Uterus (tissue), 2 donors: ENCODE results near the gene EYS.

Experiments used
- POLR2A ChIP-seq, 2 donors: fragments of 450-650 bp; IDR thresholded peaks; one replicate each; pipeline ENCODE4 v1.6.1; 2016; ENCODE audit warnings: antibody characterized with exemption in 2 of 2, mild to moderate bottlenecking in 1 of 2, moderate library complexity in 1 of 2
- TF ChIP-seq, protein P1 (sequence below), 4 experiments: fragments of 200-600 bp in 2 of 4; fragments of 450-650 bp in 2 of 4; sonication (generic) in 2 of 4; IDR thresholded peaks; one replicate each; pipeline ENCODE4 v1.5.1; 2016 to 2019; ENCODE audit warnings: antibody characterized with exemption in 4 of 4, mild to moderate bottlenecking in 2 of 4, moderate library complexity in 1 of 4

DNA sequence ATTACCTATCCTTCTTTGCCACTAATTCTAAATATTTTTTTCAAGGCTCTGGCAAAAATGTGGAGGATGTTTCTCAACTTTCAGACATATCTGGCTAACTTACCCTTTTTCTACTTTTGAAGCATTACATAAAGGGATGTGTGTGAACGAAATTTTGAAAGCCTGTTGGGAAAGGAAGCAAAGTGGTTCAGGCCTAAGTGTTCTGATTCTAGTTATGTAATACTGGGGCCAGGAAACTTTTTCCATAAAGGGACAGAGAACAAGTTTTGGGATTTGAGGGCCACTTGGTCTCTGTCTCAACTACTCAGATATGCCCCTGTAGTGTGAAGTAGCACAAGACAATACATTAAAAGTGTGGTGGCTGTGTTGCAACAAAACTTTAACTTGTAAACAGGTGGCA, 1349.6 kb downstream of the EYS start:
- TF ChIP-seq, protein P1, sequence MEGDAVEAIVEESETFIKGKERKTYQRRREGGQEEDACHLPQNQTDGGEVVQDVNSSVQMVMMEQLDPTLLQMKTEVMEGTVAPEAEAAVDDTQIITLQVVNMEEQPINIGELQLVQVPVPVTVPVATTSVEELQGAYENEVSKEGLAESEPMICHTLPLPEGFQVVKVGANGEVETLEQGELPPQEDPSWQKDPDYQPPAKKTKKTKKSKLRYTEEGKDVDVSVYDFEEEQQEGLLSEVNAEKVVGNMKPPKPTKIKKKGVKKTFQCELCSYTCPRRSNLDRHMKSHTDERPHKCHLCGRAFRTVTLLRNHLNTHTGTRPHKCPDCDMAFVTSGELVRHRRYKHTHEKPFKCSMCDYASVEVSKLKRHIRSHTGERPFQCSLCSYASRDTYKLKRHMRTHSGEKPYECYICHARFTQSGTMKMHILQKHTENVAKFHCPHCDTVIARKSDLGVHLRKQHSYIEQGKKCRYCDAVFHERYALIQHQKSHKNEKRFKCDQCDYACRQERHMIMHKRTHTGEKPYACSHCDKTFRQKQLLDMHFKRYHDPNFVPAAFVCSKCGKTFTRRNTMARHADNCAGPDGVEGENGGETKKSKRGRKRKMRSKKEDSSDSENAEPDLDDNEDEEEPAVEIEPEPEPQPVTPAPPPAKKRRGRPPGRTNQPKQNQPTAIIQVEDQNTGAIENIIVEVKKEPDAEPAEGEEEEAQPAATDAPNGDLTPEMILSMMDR (IDR thresholded peaks at IDR 0.05): no peak
- TF ChIP-seq POLR2A (IDR thresholded peaks at IDR 0.05): no peak
